GM19043 (cell line): Measurements from ENCODE around the gene PRKAR2B.

ENCODE experiments used
- ATAC-seq: cut with Tn5 transposase; IDR thresholded peaks from one replicate; pipeline ENCODE4 v1.9.1; 2021; ENCODE audit warnings: low read depth; ENCODE audit not compliant: unreplicated experiment

The PRKAR2B gene

DNA sequence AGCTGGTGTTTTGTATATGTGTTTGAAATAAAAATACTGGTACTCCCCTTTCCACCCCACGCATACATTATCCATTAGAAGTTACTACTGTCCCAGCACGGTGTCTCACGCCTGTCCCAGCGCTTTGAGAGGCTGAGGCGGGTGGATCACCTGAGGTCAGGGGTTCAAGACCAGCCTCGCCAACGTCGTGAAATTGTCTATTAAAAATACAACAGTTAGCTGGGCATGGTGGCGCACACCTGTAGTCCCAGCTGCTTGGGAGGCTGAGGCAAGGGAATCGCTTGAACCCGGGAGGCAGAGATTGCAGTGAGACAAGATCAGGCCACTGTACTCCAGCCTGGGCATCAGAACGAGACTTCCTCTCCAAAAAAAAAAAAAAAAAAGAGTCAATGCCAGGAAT, 127.0 kb downstream of the PRKAR2B start:
- ATAC-seq, result no peak

DNA sequence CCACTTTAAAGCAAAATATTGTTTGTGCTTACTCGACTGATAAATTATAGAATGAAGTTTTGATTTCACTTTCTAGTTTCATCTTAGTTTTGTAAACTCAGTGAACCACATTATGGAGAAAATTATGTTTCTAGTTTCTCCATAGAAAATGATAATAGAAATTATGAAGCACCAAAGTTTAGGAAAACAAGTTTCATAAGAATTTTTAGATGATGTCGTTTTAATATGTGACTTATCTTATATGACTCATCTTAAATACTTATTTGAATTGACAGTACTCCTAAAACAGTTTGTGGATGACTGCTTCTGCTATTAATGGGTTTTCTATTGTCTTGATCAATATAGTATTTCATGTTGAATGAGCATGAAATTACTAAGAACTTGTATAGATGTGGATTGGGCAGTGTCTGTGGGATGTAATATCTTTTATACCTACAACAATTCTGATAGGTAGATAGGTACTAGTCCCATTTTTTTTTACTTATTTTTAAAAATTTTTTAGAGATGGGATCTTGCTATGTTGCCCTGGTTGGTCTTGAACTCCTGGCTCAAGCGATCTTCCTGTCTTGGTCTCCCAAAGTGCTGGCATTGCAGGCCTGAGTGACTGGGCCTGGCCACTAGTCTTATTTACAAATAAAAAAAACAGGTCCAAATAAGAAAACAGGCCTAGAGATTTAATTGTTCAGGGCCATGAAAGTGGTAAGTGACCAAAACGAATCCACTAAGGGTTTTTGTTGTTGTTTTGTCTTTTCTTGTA, 127.9 kb downstream of the PRKAR2B start:
- ATAC-seq, result no peak

DNA sequence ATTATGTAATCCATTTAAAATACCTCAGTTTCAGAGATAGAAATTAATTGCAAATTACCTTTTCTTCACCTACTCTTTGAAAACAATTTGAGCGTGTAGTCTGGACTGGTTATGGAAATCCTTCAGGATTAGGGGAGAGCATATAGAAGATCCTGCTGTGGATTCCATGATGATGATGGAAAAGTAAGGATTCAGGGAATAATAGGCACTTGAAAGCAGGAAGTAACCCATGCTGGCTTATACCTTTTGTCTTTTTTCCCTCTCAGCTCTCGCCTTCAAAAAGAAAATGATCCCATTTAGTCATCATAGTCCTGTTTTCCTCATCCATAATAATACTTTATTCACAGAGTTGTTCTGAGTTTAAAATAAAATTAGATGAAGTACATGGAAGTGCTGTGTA, 128.7 kb downstream of the PRKAR2B start:
- ATAC-seq, result no peak

DNA sequence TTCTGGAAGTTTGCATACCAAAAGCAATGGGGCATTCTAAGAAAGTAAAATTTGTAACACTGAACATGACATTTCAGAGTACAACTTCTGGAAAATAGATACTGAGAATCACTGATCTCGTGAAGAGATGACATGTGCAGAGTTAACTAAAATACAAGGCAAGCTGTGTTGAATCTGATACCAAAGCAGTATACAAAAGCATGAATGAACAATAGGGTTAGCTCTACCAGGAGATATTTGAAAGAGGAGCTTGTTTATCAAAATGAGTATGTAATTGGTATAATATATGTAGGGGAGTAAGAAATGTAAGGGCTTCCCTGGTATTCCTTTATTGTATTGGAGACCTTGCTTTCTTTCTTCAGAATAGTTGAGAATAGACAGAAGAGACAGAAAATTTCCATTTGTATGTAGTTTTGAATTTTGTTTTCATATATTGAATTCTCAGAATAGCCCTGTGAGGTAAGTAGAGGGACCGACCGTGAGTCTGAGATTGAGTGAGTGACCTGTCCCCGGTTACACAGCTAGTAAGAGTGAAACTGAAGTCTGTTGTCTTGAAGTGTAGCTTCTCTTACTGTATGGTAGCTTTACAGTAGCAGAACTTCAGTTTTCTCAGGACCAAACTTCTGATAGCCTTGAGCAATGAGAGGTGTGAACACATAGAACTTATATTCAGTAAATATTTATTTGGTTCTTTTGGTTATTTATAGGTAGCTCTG, 129.3 kb downstream of the PRKAR2B start:
- peak; percentile 51 for ATAC-seq

DNA sequence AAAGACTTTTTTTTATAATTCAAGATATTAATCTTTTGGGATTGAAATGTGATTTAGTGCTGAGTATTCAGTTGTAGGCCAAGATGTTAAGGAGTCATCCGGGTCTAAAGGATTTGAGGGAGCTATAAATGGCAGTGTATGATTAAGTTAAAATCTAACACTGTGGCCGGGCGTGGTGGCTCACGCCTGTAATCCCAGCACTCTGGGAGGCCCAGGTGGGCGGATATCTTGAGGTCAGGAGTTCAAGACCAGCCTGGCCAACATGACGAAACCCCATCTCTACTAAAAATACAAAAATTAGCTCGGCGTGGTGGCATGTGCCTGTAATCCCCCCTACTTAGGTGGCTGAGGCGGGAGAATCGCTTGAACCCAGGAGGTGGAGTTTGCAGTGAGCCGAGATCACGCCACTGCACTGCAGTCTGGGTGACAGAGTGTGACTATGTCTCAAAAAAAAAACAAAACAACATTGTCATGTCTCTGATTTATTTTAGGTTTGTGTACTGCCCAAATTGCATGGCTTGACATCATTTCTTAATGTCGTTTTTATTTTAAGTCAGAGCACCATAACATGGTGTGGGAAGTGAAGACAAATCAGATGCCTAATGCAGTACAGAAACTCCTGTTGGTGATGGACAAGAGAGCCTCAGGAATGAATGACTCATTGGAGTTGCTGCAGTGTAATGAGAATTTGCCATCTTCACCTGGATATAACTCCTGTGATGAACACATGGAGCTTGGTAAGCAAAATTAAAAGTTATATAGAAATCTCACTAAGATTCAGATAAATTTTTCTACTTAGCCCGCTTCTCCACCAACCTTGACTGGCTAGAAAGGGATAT, 135.0 kb downstream of the PRKAR2B start:
- no peak for ATAC-seq

DNA sequence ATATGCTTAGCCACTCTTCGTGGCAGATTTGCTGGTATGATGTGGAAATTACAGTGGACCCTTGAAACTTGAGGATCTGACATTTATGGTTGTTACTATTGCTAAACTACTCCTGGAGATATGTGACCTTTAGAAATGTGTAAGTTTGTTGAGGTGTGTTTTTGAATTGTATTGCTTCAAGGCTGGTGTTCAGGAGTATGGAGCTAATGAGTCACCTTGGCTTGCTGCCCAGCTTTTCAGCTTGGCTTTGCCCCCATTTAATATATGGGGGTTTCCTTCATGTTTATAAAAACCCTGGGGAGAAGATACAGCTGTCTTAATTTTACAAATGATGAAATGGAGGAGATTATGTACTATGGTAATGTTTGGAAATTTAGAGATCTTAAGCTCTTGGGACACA, 135.9 kb downstream of the PRKAR2B start:
- ATAC-seq, result no peak

DNA sequence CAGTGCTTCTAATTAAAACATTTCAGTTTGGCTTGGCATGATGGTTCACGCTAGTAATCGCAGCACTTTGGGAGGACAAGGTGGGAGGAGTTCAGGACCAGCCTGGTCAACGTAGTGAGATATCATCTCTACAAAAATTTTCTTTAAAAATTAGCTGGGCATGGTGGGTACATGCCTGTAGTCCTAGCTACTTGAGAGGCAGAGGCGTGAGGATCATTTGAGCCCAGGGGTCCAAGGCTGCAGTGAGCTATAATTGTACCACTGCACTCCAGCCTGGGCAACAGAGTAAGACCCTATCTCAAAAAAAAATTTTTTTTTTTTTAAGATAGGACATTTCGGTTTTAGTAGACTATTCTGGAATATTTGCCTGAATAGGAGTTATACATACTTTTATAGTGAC, 136.7 kb downstream of the PRKAR2B start:
- ATAC-seq, result no peak

DNA sequence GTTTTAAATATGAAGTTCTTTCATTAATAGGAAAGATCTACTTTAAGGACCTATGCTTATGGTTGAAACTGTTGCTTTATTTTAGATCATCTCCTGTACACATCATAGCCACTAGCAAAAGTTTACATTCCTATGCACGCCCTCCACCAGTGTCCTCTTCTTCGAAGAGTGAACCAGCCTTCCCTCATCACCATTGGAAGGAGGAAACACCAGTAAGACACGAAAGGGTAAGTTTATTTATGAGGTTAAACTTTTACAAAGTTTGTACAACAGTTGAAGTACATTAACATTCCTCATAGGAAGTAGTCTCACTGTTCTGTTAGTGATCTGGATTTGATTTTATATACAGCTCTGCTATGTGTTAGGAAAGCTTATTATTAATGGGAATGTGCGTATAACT, 141.2 kb downstream of the PRKAR2B start:
- ATAC-seq, result no peak

DNA sequence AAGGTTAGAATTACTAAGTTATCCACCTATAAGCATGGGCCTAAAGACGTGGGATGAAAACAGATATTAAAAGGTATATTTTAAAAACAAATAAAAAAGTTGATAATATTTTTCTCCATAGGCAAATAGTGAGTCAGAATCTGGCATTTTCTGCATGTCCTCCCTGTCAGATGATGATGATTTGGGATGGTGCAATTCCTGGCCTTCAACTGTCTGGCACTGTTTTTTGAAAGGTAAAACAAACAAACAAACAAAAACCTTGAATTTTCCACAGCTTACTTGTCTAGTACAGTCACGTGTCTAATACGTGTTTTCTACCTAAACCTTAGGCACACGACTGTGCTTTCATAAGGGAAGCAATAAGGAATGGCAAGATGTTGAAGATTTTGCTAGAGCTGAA, 141.7 kb downstream of the PRKAR2B start:
- no peak for ATAC-seq

DNA sequence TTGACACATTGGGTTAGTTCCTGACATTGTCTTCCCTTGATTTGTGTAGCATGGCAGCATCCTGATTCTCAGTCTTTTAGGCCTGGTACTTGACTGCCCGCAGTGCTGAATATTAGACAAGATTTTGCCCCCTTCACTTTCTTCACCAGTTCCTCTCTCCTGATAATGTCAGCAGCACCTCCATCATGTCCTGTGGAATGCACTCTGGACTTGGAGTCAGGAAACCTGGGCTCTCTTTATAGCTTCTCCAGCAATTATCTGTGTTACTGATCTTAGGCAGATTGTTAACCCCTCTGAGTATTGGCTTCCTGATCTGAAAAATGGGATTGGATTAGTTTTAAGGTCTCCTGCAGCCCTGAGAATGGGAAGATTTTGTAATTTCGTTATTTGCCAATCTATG, 143.3 kb downstream of the PRKAR2B start:
- ATAC-seq, result no peak

DNA sequence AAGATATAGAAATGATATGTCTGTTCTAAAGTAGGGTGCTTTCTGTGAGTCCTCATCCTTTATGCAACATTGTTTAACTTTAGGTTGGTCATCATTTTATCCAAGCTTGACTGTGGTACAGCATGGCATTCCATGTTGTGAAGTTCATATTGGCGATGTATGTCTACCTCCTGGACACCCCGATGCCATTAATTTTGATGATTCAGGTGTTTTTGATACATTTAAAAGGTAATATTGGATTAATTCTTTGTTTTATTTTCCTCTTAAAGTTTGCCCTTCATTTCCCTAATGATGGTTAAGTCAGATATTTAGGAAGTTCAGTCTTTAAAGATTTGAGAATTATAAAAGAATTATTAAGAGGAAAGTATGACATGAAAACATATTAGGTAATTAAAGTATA, 145.6 kb downstream of the PRKAR2B start:
- ATAC-seq, result no peak

DNA sequence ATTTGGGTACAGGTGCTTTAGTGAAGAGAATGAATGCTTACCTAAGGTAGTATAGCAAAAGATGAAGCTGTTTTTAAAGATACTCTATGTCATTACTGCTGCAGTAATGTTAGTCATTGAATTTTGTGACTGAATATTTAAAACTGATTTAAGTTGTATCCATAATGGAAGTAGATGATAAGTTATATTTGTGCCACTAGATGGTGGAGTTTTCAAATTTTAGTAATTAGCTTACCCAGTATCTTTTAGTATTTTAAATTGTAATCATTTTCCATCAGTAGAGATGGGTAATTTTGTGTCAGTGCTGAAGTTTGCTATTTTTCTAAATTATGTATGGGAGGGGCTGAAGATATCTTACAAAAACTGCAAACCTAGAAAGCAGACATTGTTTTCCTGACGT, 149.5 kb downstream of the PRKAR2B start:
- ATAC-seq, result no peak

DNA sequence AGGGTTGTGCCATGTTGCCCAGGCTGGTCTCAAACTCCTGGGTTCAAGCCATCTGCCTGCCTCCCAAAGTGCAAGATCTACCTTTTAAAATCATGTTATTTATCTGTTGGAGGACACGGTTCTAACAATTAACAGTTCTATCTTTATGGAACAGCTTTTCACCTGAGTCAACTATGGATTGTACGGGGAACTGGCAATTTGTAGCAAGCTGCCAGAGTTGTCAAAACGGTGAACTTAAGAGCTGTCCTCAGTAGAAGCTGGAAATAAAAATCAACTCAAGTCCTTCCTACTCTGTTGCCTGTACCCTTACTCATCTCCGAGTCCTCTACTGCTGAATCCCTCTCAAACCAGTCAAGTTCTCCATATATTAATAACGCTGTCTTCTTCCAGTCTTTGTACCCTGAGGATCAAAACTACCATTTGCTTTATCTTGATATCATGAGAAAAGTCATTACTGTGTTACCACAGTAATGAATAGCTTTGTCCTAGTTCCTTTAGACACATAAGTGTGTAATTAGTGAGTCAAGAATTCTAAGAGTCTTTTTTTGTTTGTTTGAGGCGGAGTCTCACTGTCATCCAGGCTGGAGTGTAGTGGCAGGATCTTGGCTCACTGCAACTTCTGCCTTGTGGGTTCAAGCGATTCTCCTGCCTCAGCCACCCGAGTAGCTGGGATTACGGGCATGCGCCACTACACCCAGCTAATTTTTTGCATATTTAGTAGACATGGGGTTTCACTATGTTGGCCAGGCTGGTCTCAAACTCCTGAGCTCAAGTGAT, 152.5 kb downstream of the PRKAR2B start:
- no peak for ATAC-seq

DNA sequence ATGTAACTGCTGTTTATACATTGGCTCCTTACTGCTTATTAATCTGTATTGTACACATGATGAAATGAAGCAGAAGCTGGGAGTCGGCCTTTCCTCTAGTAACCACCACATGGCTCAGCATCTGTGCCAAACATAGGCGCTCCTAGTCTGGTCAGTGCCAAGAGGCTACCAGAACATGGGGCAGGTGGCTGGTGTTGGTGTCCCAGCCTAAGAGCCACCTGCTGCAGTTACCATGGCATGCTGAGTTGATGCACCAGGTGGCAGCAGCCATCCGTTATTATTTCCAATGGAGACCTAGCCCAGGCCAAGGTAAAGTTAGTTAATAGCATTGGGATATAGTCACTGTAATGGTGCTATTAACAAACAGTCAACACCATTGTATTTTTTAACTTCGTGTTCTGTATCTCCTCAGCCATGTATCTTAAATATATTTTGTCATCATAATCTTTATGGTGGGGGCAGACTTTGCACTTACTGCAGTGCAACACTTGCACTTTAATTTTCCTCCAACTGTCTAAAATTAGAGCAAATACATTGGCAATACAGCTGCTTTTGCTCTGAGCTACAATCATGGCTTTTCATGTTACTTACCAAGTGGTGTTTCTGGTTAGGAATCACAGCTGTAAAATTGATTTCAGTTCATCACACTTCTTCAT, 157.4 kb downstream of the PRKAR2B start:
- ATAC-seq, result peak; percentile 51

DNA sequence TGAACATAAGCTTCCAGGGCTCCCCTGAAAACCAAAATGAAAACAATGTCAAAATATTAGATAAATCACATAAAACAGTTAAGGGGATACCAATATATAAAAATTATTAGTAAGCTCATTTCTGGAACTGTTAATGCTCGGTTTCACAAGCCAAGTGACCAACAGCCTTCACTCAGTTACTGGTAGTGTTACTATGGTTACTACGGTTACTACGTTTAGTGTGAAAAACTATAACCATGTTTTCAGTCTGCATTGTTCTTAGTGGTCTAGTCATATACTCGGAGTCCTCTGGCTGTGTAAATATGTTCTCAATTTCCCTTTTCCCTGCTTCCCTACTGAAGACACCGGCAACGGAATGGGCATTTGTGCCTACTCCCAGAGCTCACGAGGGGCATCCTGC, 159.1 kb downstream of the PRKAR2B start:
- no peak for ATAC-seq

DNA sequence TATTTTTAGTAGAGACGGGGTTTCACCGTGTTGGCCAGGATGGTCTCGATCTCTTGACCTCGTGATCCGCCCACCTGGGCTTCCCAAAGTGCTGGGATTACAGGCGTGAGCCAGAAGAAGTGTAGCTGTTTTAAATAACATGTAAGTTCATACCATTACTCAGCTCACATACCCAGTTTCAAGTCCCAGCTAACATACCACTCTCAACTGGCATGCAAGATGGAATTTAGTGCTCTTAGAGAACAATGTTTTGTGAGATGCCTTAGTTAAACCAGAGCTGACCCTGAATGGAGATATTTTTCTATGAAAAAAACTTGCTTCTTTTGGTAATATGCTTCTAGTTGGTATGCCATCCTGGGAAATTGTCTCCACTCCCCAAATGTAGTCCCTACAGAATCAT, 161.6 kb downstream of the PRKAR2B start:
- no peak for ATAC-seq

DNA sequence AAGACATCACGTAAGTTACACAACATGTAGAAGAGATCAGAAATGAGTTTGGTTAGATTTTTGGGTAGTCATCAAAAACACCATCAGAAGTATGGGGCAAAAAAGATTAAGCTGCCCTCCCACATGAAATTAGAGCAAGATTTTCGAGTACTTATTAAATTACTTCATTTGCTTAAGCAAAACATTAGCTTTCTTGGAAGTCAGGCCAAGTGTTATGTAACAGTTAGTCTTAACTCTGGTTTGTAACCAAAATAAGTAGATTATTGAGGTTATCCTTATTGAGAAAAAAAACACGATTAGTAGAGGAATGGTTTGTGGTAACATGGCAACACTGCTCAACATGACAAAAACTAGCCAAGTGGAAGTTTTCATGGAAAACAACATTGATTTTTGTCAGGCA, 162.2 kb downstream of the PRKAR2B start:
- no peak for ATAC-seq

DNA sequence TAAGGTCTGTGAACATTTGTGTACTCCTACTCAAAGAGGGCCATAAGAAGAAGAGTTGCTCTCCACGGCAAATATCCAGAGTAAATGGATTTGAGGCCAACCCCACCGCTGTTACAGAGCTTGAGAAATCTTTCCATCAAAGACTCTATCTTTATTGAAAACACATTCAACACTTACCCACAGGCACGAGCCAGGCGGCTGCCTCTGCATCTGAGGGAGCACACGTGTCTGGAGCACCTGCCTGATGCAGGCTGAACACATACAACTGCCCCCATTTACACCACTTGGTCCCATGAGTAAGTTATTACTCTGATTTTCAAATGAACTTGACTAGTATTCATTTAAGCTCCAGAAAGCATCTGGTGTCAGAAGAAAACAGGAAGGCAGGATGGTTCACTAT, 163.0 kb downstream of the PRKAR2B start:
- ATAC-seq, result no peak

DNA sequence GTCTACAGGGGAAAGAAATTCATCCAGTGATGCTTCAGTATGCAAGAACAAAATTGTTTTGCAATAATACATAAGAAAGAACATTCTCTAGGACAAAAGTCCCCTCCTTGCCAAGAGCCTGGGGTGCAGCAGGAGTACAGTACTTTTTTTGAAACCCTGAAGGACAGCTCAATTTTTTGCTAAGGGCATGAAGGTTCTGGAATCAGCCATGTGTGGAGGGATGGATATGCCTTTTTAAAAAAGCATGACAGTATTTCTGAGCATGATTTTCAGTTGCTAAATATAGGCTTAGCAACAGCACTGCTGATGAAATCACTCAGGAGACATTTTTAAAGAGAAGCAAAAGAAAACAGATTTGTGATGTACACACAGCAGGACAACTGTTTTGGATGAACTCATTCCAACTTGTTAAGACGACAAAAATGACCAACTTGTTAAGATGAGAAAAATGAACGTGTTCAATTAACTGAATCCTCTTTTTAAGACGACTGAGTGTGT, 163.6 kb downstream of the PRKAR2B start:
- ATAC-seq, result no peak

DNA sequence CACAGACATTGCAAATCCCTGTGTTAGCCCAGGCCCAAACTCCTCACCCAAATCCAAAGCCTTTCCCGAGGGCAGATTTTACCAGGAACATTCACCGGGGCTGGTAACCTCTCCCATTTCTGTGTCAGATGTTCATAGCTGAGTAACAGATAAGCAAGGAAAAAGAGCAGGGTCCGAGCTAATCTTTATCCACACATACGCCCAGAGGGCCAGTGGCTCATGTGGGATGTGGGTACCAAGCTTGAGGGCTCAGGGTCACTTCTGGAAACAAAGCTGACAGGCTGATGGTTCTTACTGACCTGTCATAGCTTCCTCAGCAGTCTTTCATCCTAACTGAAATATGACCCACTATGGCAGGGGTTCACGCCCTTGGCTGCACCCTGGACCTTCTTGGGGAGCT, 164.1 kb downstream of the PRKAR2B start:
- no peak for ATAC-seq
